ENCODE results near the gene QSOX2.

Gene QSOX2

DNA sequence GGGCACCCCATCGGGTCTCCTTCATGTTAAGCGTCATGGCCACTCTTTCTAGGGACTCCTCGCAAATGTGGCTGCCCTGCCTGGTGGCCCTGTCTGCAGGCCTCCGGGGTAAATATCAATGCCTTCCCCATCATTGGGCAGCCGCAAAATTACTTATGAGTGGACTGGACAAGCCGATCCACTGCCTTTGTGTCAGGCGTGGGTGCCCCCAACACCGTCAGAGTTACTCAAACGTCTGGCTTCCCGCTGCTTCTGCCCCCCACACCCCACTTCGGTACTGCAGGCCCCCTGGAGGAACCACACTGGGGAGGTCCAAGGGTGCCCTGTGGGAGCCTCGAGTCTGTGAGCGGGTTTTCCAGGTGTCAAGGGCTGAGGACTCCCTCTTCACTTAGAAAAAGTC lies 44.4 kb downstream of the QSOX2 start:
- no peak for DNase-seq

DNA sequence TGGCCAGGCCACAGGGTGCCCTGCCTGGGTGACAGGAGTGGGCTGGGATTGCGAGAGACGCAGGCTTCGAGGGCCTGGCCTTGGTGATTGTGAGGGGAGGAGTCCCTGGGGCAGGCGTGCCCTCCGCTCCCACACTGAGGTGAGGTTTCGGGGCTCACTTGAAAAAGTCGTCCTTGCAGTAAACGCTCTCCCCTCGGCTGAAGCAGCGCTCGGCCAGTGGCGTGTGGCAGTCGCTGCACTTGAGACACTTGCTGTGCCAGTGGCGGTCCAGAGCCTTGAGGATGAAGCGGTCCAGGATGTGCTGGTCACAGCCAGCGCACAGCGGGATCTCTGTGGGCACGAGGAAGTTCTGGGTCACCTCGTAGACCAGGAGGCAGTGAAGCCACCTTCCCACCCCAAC lies 45.2 kb downstream of the QSOX2 start:
- no peak for DNase-seq

DNA sequence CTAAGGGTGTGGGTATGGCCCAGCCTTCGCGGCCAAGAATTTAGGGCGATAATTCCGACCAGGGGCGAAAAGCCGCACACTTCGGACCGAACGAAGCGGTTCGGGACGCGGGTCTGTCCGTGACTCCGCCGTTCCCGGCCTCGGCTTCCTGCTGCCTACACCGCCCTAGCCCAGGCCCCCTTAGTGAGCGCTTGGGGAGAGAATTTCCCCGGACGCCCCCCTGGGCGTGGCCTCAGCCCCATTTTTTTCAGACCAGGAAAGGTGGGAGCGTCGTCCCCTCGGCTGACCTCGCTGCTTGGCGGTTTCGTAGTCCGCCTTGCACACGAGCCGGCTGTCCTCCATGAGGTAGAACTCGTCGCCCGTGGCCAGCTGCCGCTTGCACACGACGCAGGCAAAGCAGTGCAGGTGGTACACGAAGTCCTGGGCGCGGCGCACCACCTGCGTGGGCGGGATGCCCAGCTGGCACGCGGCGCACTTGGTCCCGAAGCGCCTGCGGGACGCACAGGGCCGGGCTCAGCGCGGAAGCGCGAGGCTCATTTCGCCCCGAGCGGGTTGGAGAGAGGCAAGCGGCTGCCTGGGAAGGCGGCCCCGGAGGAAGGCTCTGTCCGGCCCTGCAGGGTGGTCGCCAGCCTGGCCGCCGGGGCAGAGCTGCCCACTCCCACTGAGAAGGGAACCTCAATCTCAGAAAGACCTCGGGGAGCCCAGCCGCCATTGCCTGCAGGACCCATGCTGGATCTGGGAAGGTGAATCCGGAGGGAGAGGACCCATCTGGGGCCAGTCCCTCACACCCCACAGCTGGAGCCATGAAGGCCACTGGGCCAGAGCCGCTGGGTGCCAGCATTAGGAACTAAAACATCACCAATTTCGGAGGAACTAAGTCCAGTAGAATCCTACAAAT lies 46.0 kb downstream of the QSOX2 start:
- no peak for DNase-seq

DNA sequence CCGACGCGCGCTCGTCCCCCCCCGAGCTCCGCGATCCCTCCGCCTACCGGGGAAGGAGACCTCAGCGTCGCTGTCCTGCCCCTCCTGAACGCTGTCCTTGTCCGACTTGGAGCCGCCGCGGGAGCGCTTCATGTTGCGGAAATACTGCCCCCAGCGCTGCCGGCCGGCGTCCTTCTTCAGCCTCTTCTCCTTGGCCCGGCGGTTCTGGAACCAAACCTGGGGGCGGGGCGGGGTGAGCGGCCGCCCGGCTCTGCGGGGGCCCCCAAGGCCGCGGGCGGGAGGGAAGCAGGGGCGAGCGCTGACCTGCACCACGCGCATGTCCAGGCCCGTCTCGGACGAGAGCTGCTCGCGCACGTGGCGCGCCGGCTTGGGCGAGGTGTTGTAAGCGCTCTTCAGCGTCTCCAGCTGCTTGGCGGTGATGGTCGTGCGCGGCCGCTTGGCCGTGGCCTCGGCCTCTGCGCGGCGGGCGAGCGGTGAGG lies 47.0 kb downstream of the QSOX2 start:
- no peak for DNase-seq

DNA sequence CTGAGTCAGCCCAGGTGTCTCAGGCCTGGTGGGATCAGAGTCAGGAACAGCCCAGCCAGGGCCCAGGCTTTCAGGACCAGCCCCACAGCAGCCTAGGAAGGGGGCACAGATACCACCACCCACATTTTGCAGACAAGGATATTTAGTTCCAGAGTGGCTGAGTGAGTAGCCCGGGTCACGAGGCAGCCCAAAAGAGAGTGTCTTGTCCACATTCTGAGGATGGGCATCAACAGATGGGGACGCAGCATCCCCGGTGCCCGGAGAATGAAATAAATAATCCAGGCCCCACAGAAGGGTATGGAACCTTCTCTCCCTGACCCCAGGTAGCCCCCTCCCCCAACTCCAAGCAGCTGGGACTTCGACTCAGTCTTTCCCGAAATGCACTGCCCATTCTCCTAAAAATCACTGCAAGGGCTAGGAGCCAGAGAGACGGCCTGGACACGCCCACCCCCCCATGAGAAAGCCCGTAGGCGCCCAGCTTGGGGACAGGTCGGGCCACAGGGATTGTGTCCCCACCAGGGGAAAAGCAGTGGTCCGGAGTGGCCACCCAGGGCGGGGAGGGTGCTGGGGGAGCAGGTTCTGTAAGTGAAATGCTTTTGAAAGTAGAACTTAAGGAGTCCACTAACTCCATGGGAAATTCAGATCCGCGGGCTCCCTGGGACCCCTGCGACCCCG lies 47.5 kb downstream of the QSOX2 start:
- no peak for DNase-seq

DNA sequence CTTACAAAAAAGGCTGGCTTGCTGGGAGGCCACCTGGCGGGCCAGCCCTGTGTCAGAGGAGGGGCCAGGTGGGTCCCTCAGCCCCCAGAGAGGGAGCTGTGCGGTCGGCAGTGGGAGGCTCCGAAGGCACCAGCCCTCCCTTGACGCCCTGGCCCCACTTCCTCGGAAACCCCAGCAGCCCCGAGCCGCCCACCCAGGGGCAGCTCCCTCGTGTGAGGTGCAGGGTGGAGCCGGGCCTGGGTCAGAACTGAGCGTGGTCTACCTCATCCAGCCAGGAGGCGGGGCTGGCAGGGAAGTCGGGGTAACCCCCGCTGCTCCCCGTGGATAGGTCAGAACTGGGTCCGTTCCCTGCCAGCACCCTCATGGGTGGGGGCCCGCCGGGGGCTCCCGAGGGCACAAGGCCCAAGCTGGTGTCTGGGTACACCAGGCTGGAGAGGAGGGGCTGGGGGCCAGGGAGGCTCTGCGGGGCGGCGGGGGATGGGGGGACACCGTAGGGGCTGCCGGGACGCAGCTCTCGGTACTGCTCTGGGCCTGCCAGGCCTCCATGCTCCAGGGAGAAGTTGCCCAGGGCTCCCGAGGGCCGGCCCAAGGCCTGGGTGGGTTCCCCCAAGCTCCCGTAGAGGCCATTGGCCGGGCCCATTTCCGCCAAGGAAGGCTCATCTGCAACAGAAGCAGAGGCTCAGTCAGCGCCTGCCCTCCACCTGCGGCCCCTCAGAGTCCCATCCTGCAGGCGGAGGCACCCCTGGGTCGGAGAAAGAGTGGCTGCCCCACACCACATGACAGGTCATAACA lies 48.3 kb downstream of the QSOX2 start:
- DNase-seq, result no peak

DNA sequence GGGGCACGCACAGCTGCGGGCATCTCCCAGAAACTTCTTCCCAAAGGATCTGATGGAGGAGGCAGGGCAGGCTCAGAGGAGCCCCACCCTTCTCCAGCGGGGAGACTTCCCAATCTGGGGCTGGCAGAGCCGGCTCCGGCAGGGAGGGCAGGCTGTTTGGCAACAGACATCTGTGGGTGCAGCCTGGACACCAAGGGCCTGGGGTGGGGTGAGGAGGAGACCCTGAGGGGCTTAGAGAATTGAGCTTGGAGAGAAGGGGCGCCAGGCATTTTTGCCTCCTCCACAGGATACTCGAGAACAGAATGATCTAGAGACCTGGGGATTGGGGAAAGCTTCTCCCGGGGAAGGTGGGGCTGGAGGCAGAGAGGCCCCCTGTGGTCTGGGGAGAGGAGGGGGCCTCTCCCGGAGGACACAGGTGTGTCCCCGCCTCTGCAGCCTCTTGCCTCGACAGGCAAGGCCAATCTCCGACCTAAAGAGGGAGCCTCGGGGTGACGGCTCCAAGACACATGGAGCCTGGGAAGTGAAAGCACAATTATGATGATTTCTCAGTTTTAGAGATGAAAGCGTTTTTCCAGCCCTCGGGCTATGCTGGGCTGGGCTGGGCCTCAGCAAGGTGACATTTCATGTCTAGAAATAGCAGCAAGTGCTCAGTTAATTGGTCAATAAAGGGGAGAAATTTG lies 49.1 kb downstream of the QSOX2 start:
- DNase-seq, result no peak

DNA sequence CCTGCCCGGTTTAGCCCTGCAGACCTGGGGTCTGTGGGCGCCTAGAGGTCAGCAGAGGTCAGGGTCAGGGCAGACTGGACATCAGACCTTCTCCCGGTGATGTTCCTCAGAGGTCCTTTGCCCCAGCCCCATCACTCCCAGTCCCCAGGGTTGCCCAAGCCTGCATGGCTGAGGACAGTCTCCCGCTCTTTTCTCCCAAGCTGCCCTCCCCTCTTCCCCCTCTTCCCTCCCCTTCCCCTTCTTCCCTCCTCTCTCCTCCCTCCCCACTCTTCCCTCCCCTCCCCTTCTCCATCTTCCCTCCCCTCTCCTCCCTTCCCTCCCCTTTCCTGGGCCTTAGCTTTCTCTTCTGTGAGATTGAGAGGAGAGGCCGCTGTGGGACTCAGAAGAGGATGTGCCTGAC lies 51.1 kb downstream of the QSOX2 start:
- DNase-seq, result no peak

DNA sequence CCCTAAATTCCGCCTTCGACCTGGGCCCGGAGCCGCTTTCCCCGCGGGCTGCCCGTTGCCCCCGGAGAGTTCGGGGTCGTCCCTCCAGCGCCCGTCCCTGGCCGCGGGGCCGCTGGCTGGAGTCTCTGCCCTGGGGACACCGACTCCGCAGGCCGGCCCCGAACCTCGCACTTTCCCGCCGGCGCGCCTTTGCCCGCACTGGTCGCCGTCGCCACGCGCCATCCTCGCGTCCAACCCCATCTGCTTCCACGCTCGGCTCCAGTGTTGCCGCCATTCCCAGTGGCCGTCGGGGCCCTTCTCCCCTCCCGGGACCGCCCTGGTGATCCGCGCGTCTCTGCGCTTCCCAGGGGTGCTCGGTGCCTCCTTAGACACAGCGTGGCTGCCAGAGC lies 51.7 kb downstream of the QSOX2 start:
- DNase-seq, result no peak

DNA sequence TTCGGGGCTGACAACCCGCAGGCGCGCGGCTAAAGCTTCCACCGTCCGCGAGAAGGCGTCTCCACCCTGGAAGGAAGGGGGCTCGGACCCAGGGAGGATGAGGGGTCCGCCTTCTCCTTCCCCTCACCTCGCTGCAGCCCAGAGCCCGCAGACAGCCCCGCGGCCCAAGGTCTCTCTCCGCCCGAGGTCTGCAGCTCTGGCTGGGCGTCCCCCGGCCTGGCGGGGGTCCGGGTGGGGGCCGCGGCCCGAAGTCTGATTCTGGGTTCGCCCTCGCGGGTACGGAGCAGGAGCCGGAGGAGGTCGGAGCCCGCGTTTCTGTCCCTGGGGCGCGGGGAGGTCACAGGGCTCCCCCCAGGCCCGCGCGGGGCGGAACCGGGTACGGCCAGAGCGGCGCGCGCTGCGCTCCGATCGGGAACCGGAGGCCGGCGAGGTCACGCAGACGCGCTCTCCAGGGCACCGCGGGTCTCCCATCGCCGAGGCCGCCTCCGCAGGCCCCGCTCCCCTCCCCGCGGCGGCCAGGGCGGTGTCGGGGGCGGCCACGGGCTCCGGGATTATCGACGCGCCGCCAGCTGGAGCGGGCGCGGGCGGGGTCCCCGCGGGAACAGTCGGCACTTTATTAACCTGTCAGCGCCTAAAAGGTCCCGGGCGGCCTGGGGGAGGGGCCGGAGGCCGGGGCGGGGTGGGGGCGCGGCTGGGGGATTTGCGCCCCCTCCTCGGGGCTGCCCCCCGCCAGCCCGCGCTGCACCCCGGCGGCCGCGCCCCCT lies 52.3 kb downstream of the QSOX2 start:
- DNase-seq, result no peak

DNA sequence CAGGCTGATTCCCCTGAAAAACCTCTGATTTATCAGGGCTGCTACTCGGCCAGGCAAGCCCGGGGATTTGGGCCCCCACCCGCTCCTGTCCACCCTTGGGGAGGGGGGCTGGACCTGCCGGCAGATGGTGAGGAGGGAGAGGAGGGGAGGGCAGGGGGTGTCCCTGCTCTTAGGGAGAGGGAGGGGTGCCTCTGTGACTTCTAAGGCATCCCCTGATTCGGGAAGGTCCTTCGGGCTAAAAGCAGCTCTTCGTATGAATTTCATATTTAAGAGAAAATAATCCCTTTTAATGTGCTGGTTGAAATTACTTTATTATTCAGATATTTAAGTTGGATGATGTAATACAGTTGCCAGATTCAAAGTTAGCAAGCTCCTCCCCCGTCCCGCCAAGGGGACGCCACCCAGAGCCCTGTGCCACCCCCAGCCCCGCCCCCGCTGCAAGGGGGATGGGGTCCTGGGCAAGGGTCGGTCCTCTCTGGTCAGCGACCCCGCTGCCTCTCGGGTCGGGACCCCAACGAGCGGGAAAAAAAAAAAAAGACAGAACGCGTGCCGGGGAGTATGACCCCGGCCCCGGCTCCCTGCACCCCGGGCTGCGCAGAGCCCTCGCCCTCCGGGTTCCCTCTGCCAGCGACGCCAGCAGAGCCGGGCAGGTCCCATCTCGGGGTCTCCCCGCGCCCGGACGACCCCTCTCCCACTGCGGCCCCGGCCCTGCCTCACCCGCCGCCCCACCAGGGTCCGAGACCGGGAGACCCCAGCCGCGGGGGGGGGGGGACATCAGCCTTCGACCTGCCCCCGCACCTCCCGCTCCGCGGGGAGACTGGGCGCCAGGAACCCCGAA lies 53.1 kb downstream of the QSOX2 start:
- DNase-seq, result no peak

DNA sequence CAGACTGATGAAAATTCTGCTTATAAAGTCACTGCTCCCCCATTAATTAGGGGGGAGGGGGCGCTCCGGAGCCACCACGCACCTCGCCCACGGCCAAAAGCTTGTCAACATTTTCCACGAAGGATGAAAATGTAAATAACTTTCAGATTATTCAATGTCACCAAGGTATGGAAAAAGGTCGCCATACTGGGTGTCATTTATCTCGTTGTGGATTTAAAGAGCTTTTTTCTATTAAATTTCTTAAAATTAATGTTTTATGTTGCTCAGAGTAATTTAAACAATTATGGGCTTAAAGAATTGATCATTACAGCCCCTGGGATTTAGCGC lies 53.7 kb downstream of the QSOX2 start:
- no peak for DNase-seq

DNA sequence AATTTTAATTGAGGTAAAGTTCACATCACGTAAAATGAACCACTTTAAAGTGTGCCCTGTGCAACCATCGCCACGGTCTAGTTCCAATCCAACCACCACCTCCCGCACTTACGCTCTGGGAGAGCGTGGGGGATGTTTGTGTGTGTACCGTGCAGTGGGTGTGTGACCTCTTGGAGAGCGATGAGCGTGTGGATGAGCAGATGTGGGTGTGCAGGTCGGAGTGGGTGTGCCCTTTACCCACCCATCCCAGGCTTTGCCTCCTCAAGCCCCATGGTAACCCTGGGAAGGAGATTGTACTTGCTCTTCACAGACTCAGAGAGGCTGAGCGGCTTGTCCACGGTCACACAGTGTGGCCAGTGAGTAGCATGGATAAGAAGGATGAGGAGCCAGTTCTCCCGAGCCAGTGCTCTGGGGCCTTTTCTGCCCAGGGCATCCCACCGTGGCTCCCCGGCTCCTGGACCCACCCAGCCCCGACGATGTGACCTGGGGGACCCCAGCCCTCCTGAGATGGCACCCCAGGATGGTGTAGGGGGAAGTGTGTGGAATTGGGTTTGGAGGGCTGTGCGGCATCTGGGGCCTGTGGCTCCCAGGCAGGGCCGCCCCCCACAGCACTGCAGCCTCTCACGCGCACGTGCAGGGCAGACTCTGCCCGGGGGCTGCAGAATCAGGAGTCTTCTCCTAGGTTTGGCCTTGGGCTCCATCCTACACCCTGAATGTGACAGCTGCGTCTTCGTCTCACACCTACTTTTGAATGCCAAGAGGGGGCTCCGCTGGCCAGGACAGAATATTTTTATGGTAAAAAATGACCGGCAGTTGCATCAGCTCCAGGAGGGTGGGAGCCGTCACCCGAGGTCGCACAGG lies 54.3 kb downstream of the QSOX2 start:
- no peak for DNase-seq

DNA sequence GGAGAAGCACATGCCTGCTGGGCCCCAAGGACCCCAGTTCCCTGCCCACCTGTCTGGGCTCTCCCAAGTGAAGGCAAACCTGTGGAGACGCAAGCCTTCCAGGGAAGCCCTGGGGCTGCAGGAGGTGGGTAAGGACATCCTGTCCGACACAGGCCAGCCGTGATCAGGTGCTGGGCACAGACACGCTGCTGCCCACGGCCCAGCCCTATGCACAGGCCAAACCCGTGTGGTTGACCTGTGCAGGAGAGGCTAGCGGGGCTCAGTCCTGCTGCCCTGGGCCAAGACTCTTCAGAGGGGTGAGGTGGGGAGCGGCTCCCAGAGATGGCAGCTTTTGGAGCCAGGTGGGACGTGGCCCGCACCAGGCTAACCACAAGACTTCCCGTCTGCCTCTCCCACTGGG lies 55.0 kb downstream of the QSOX2 start:
- no peak for DNase-seq

DNA sequence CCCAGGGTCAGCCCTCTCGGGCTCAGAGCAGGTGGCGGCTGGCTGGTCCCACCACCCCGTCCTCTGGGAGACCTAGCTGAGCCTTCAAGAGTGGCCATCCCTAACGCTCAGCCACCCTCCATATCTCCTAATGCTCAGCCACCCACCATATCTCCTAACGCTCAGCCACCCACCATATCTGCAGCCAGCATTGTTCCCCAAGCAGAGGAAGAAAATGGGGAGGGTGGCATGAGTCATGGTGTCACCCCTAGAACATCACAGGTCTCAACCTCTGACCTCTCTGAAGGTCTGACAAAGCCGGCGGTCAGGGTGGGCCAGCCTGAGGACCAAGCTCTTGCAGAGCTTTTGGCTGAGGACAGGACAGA lies 55.4 kb downstream of the QSOX2 start:
- no peak for DNase-seq

DNA sequence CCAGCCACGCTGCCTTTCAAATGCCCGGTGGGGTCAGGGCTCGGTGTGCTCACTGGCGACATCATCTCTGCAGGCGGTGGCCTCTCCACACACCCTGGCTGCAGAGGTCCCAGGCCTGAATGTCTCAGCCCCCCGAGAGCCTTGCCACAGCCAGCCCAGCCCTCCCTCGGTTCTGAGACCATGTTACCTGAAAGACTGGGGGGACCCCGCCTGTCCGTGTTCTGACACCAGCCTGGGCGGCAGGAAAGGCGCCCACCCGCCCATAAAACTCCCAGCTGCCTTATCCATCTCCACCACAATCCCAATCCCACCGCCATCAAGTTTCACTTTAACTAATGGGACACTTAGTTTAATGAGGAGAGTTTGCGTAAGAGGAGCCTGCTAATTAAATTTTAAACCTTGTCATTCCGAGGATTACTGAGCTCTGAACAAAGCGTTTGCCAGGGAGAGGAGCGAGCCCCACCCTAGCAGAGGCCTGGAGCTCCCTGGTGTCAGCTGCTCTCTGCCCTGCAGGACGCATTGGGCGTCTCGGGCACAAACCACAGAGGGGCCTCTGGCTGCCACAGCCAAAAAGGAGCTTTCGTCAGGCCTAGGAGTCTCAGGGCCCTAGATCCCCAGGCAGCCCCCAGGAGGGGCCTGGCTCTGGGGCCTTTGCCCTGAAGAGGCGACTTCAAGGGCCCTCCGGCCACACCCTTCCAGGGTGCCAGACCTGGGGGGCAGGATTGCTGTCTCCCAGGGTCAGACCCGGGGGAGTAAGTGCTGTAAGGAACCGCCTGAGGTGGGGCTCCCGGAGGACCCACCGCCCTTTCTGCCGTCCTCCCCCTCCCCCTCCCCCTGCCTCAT lies 56.0 kb downstream of the QSOX2 start:
- no peak for DNase-seq

DNA sequence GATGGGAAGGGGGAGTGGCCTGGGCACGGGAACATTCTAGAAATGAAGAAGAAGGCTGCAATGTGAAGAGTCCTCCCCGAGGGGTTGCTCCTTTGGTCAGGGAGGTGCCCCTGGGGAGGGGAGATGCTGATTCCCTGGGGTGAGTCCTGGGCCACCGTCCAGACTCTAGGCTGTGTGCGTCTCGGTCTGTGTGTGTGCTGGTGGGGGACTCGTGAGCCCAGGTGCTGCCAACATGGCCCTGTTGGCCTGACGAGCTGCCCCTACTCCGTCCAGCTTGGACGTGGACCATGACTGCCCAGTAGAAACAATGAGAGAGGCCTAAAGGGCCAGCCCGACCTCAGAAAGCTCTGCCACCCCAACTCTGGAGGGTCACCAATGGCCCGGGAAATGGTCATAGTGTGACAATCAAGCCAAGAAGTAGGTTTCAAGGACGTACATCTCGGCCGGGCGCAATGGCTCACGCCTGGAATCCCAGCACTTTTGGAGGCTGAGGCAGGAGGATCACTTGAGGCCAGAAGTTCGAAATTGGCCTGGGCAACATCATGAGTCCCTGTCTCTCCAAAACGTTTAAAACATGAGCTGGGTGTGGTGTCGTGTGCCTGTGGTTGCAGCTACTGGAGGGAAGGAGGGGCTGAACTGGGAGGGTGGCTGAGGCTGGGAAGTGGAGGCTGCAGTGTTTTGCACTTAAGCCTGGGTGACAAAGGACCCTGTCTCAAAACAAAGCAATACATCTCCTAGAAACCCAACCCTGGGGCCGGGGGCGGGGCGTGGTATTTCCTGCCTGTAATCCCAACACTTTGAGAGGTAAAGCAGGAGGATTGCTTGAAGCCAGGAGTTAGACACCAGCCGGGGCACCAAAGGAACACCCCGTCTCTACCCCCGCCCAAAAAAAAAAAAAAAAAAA lies 57.7 kb downstream of the QSOX2 start:
- no peak for DNase-seq

DNA sequence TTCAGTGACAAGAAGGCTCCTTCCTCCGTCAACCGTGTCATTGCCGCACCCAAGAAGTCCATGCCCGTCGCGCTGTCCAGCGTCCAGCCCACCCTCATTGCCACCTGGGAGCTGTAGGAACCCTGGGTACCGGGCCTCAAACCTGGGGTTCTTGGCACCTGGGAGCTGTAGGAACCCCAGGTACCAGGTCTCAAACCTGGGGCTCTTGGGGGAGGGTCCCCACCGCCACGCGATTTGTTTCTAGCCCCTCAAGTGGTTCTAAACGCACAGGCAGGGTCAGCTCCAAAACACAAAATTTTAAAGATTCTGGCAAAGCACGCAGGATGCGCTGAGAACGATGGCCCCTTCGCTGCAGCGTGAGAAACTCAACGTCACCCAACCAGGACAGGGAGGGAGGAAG lies 58.4 kb downstream of the QSOX2 start:
- no peak for DNase-seq
